Measurements from ENCODE around the gene ESF1. TPM values are rescaled to one million over a fixed set of nuclear protein-coding genes. Genes with fewer than 3 reads are reported as not detected.

Gene ESF1
- total RNA-seq, 1 experiment from 2014 or later, result 14.8 TPM

- no peak overlapping the region for H3K27ac ChIP-seq
- H4K20me1 ChIP-seq (ENCODE audit: insufficient read depth), result no peaks in the 10 kb centered on the region; the same call in 1 of the 2 replicates
- H3K9me3 ChIP-seq (ENCODE audit: insufficient read depth, low read depth), result no peaks in the 10 kb centered on the region
- CTCF ChIA-PET, result no interaction called here
- POLR2A ChIA-PET (ENCODE audit: unreplicated experiment), result no interaction called here
- no peaks in the 10 kb centered on the region for H3K79me2 ChIP-seq (ENCODE audit: low read depth)
- H3K4me2 ChIP-seq, result no peak overlapping the region
- no peaks in the 10 kb centered on the region for H3K4me1 ChIP-seq (replicated peaks; ENCODE audit: insufficient read depth)
- peaks cover 24% of the 10 kb centered on the region for H3K36me3 ChIP-seq (ENCODE audit: low read depth)
- H3K4me3 ChIP-seq, result no peak overlapping the region
- no peaks in the 10 kb centered on the region for H3F3A ChIP-seq (ENCODE audit: insufficient read depth, low read depth)
- H3K9me2 ChIP-seq (ENCODE audit: insufficient read depth), result no peaks in the 10 kb centered on the region
- no peak overlapping the region for H2AFZ ChIP-seq
- DNase-seq, result no peak
- no peak for TF ChIP-seq EZH2 (IDR thresholded peaks at IDR 0.05; ENCODE audit: low read depth)
- no peak for TF ChIP-seq CTCF (conservative IDR thresholded peaks at IDR 0.05)
- intact Hi-C loops (cut with micrococcal nuclease; ENCODE audit: unreplicated experiment), result no loop called here
- no peaks in the 10 kb centered on the region for H3K27me3 ChIP-seq (ENCODE audit: insufficient read depth, low read depth)
- BruUV-seq (replicated peaks), result no TSS peak
Observed at GRCh38 chr20:13793001-13793400, 8.3 kb upstream of the ESF1 start.

- no TSS peak for BruUV-seq (replicated peaks)
- Histone ChIP-seq H3K4me3 (no peak overlapping the region), H4K20me1 (ENCODE audit: insufficient read depth) (no peaks in the 10 kb centered on the region; the same call in 1 of the 2 replicates), H3K27ac (no peak overlapping the region), H3F3A (ENCODE audit: insufficient read depth, low read depth) (no peaks in the 10 kb centered on the region), H3K4me2 (no peak overlapping the region), H2AFZ (no peak overlapping the region), H3K36me3 (ENCODE audit: low read depth) (peaks cover 34% of the 10 kb centered on the region), H3K9me3 (ENCODE audit: insufficient read depth, low read depth) (no peaks in the 10 kb centered on the region), H3K27me3 (ENCODE audit: insufficient read depth, low read depth) (no peaks in the 10 kb centered on the region), H3K79me2 (ENCODE audit: low read depth) (peaks cover 7% of the 10 kb centered on the region), H3K9me2 (ENCODE audit: insufficient read depth) (no peaks in the 10 kb centered on the region), H3K4me1 (replicated peaks; ENCODE audit: insufficient read depth) (peaks cover 6% of the 10 kb centered on the region)
- ChIA-PET POLR2A (ENCODE audit: unreplicated experiment) (no interaction called here), CTCF (no interaction called here)
- TF ChIP-seq EZH2 (IDR thresholded peaks at IDR 0.05; ENCODE audit: low read depth) (no peak), CTCF (conservative IDR thresholded peaks at IDR 0.05) (no peak)
- intact Hi-C loops (cut with micrococcal nuclease; ENCODE audit: unreplicated experiment), result no loop called here
- no peak for DNase-seq
Observed at GRCh38 chr20:13791540-13792459, 7.1 kb upstream of the ESF1 start.

- POLR2A ChIA-PET (ENCODE audit: unreplicated experiment), result no interaction called here
Observed at GRCh38 chr20:13790708-13791107, 6.0 kb upstream of the ESF1 start.

More at GRCh38 chr20:13790708-13791107, 6.0 kb upstream of the ESF1 start:
- no peaks in the 10 kb centered on the region; the same call in 1 of the 2 replicates for H4K20me1 ChIP-seq (ENCODE audit: insufficient read depth)
- TF ChIP-seq CTCF (conservative IDR thresholded peaks at IDR 0.05) (no peak), EZH2 (IDR thresholded peaks at IDR 0.05; ENCODE audit: low read depth) (no peak)
- H3K27ac ChIP-seq, result no peak overlapping the region
- H3K4me2 ChIP-seq, result no peak overlapping the region
- no peaks in the 10 kb centered on the region for H3F3A ChIP-seq (ENCODE audit: insufficient read depth, low read depth)
- no peak overlapping the region for H3K4me3 ChIP-seq
- CTCF ChIA-PET, result no interaction called here
- peaks cover 27% of the 10 kb centered on the region; the same call in 1 of the 2 replicates for H3K36me3 ChIP-seq (ENCODE audit: low read depth)
- no peak for DNase-seq
- no TSS peak for BruUV-seq (replicated peaks)
- H3K9me3 ChIP-seq (ENCODE audit: insufficient read depth, low read depth), result no peaks in the 10 kb centered on the region
- no peaks in the 10 kb centered on the region for H3K9me2 ChIP-seq (ENCODE audit: insufficient read depth)
- intact Hi-C loops (cut with micrococcal nuclease; ENCODE audit: unreplicated experiment), result no loop called here
- H3K27me3 ChIP-seq (ENCODE audit: insufficient read depth, low read depth), result no peaks in the 10 kb centered on the region
- H3K79me2 ChIP-seq (ENCODE audit: low read depth), result peaks cover 18% of the 10 kb centered on the region
- H3K4me1 ChIP-seq (replicated peaks; ENCODE audit: insufficient read depth), result peaks cover 14% of the 10 kb centered on the region
- no peak overlapping the region for H2AFZ ChIP-seq
